GM12865 (cell line): ENCODE measurements around the gene PELI2.

Experiments
- DNase-seq: peaks from one replicate; pipeline ENCODE4 v3.0.0; 2010; ENCODE audit warnings: low read depth
- H3K4me3 ChIP-seq: 2 replicates; pipeline ENCODE4 v1.5.1; 2011; ENCODE audit warnings: mild to moderate bottlenecking, low read depth, low read length, control low read depth
- TF ChIP-seq, protein P1 (sequence below): IDR thresholded peaks from 2 replicates; pipeline ENCODE4 v1.5.1; 2011; ENCODE audit warnings: low read length, control low read depth, low read depth, inconsistent platforms; ENCODE audit not compliant: insufficient read depth; ENCODE audit errors: missing control alignments

The PELI2 gene

DNA sequence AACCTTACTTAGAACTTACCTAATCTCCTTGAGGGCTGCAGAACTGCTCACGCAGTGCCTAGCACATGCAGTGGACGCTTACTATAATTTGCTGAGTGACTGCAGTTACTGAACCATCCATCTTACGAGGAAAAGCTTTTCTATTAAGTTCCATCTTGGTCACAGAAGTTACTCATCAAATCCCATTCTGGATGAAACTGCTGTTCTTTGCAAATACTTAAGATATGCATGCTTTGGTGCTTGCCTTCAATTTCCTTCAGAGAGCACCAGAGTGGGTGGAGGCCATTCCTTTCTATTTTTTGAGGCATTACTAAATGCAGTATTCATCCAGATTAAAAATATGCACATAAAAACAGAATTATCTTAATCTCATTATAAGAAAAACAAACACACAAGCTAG is 17.7 kb upstream of the PELI2 start:
- TF ChIP-seq, protein P1, sequence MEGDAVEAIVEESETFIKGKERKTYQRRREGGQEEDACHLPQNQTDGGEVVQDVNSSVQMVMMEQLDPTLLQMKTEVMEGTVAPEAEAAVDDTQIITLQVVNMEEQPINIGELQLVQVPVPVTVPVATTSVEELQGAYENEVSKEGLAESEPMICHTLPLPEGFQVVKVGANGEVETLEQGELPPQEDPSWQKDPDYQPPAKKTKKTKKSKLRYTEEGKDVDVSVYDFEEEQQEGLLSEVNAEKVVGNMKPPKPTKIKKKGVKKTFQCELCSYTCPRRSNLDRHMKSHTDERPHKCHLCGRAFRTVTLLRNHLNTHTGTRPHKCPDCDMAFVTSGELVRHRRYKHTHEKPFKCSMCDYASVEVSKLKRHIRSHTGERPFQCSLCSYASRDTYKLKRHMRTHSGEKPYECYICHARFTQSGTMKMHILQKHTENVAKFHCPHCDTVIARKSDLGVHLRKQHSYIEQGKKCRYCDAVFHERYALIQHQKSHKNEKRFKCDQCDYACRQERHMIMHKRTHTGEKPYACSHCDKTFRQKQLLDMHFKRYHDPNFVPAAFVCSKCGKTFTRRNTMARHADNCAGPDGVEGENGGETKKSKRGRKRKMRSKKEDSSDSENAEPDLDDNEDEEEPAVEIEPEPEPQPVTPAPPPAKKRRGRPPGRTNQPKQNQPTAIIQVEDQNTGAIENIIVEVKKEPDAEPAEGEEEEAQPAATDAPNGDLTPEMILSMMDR, result no peak
- no peak for DNase-seq

DNA sequence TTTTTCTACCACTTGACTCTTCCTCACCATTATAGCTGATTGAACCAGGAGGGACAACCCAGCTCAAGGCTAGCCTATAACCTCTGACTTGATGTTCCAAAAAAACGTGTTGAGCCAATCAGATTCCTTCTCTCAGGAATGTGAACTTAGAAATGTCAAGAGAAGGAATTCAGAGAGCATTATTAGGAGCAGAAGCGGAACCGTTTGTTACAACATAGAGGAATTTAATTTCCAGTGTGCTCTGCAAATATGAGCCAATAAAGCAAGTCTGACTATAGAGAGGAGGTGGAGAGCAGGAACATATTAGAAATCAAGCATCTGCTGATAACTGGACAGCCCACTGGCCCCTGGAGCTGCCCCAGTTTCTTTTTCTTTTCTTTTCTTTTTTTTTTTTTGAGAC is 15.3 kb upstream of the PELI2 start:
- H3K4me3 ChIP-seq, result no peak overlapping the region
- TF ChIP-seq, protein P1, result no peak
- no peak for DNase-seq

More for the DNA sequence above, 17.7 kb upstream of the PELI2 start:
- H3K4me3 ChIP-seq, result no peak overlapping the region

DNA sequence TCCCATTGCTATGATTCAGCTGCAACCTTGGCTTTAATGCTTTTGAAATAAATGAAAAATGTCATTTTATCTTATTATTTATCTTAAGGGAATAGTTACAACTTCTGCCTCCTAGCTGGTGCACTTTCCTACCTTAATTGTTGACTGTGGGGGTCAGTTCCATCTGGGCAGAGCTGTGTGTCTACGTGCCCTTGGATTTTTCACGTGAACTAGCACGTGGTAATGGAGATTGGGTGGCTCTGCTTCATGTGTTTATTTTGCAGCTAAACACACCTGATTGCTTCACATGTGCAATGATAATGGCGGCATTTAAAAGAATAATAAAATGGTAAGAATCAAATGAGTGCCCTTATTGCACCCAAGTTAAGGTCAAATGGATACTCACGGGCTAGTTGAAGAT is 10.6 kb upstream of the PELI2 start:
- no peak overlapping the region for H3K4me3 ChIP-seq
- TF ChIP-seq, protein P1, result no peak
- no peak for DNase-seq

DNA sequence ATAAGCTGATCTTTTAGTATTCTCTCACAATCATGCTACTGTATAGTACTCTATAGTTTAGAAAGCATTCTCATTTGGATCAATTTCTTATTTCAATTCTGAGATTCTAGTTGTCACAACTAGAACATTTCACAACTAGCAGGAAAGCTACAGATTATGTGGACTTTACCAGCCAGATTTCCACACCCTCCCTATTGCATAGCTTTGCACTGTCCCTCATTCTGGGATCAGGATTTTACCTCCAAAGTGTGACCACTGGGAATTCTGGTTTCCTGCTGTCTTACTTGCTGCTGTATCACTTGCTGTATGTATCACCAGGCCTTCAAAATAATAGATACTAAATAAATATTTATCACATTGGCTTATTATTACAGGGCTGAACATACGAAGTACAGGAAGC is 10.2 kb upstream of the PELI2 start:
- TF ChIP-seq, protein P1, result no peak
- H3K4me3 ChIP-seq, result no peak overlapping the region
- no peak for DNase-seq

DNA sequence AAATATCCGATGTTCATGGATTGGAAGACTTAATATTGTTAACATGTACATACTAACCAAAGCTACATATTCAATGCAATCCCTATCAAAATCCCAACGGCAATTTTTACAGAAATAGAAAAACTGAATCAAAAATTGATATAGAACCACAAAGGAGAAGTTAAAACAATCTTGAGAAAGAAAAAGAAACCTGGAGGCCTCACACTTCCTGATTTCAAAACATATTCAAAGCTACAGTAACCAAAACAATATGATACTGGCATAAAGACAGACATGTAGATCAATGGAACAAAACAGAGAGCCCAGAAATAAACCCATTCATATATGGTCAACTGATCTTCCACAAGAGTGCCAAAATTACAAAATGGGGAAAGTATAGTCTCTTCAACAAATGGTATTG is 5.4 kb upstream of the PELI2 start:
- TF ChIP-seq, protein P1, result no peak
- no peak overlapping the region for H3K4me3 ChIP-seq
- DNase-seq, result no peak

DNA sequence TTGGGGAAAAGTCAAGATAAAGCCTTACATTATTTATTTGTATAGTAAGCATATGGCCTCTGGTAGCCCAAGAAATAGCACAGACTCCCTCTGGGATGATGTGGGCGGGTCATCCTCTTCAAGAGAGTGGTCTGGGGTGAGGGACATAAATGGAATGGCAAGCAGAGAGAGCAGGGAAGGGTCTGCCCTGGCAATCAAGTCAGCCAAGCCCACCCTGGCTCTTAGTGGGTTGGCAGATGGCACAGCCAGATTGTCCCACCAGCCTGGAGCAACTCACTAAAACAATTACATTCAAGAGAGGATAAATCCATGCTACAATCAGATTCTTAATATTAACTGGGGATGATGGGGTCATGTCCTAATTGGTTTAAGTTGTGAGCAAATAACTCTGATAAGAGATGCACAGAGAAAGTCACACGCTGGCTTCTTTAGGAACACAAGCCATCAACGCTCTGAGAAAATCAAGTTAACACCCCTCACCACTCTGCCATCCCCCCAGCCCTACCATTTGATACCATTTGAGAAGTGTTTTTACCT is 2.8 kb upstream of the PELI2 start:
- TF ChIP-seq, protein P1, result no peak
- no peak for DNase-seq
- H3K4me3 ChIP-seq, result no peak overlapping the region

DNA sequence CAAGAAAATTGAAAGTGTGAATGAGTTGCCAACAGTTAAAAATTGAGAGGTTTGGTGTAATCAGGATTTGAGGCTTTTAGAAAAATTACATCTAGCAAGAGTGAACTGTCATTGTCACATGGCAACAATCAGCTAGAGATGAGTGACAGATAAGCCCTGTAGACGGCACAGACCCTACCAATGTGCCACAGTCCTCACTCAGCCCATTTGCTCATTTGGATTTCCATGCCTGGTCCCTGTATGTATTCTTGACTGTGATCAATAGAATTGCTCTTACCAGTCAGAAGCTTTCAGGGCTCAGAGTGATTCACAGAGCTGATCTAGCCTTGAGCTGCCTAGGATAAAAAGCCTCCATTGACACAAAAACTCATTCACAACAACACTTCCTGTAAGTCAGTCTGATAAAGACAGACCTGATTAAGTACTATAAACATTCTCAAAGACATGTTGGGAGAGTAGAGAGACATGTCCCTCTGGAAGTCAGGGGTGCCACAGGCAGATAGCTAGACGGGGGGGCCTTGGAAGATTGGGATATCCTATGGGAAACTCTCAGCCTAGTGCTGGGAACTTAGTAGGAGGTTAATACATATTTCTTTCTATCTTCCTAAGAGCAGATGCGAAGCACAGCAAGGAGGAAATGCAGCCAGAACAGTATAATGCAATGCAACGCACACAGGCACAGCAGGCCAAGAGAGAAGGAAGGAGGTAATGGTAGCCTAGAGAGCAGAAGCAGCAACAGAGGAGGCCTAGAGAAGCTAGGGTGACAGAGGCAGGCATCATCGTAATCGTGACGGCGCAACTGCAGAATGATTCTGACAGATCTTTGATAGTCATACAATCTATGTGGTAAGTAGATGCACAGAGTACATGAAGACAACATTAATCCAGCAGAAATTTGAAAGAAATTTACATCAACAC is 2.0 kb upstream of the PELI2 start:
- DNase-seq, result no peak
- TF ChIP-seq, protein P1, result no peak
- H3K4me3 ChIP-seq, result no peak overlapping the region
